HepG2 (cell line): Measurements from ENCODE around the gene IFITM10. TPM values are rescaled to one million over a fixed set of nuclear protein-coding genes. Genes with fewer than 3 reads are reported as not detected.

Source experiments
- BRCA1 ChIP-seq: sonication (generic); formaldehyde crosslinking; IDR thresholded peaks from 2 replicates; pipeline ENCODE4 v1.4.0; 2020; ENCODE audit warnings: missing genetic modification reagents
- CEBPG ChIP-seq: IDR thresholded peaks from 2 replicates; pipeline ENCODE4 v1.6.1; 2016
- KAT2B ChIP-seq: fragments of 150-350 bp; IDR thresholded peaks from 2 replicates; pipeline ENCODE4 v1.6.1; 2014; ENCODE audit warnings: low read depth, low read length, borderline replicate concordance
- KDM4B ChIP-seq: sonication (generic); formaldehyde crosslinking; IDR thresholded peaks from 2 replicates; pipeline ENCODE4 v1.4.0; 2020; ENCODE audit warnings: missing genetic modification reagents
- MBNL3 ChIP-seq: fragments of 250-450 bp; sonication (Bioruptor Pico); conservative IDR thresholded peaks from 2 replicates; pipeline ENCODE4 v1.8.0; 2022; ENCODE audit warnings: mild to moderate bottlenecking, inconsistent platforms
- MIER3 ChIP-seq: IDR thresholded peaks from 2 replicates; pipeline ENCODE4 v1.6.1; 2016; ENCODE audit warnings: missing compliant biosample characterization, borderline replicate concordance
- POLR2G ChIP-seq: fragments of 200-400 bp; formaldehyde crosslinking; IDR thresholded peaks from 2 replicates; pipeline ENCODE4 v1.6.1; 2018; ENCODE audit warnings: mild to moderate bottlenecking, low read depth, low read length, moderate library complexity
- PTBP1 ChIP-seq: fragments of 200-400 bp; formaldehyde crosslinking; IDR thresholded peaks from 2 replicates; pipeline ENCODE4 v1.6.1; 2018; ENCODE audit warnings: low read length, low read depth; ENCODE audit not compliant: poor library complexity, severe bottlenecking
- RBM22 ChIP-seq: fragments of 200-400 bp; formaldehyde crosslinking; optimal IDR thresholded peaks from 2 replicates; pipeline ENCODE3; 2017; ENCODE audit warnings: mild to moderate bottlenecking, low read length, moderate library complexity
- RFXAP ChIP-seq: sonication (generic); formaldehyde crosslinking; IDR thresholded peaks from 2 replicates; pipeline ENCODE4 v1.4.0; 2020; ENCODE audit warnings: missing genetic modification reagents, borderline replicate concordance
- SYNCRIP ChIP-seq: fragments of 200-400 bp; formaldehyde crosslinking; IDR thresholded peaks from 2 replicates; pipeline ENCODE4 v1.6.1; 2018; ENCODE audit warnings: mild to moderate bottlenecking, low read depth, low read length; ENCODE audit not compliant: insufficient read depth
- ZBTB7A ChIP-seq: sonication (generic); formaldehyde crosslinking; IDR thresholded peaks from 2 replicates; pipeline ENCODE4 v1.8.0; 2022; ENCODE audit warnings: mild to moderate bottlenecking, missing genetic modification reagents
- ZFP36L1 ChIP-seq: sonication (generic); formaldehyde crosslinking; IDR thresholded peaks from 2 replicates; pipeline ENCODE4 v1.8.0; 2022; ENCODE audit warnings: mild to moderate bottlenecking, missing genetic modification reagents, moderate library complexity
- ZMYM4 ChIP-seq: sonication (generic); formaldehyde crosslinking; IDR thresholded peaks from 2 replicates; pipeline ENCODE4 v1.8.1; 2023; ENCODE audit warnings: mild to moderate bottlenecking, missing genetic modification reagents
- ZNF24 ChIP-seq: fragments of 450-650 bp; IDR thresholded peaks from 2 replicates; pipeline ENCODE4 v1.6.1; 2017; ENCODE audit warnings: antibody characterized with exemption, mild to moderate bottlenecking
- ZNF501 ChIP-seq: sonication (generic); formaldehyde crosslinking; IDR thresholded peaks from 2 replicates; pipeline ENCODE4 v1.5.1; 2020; ENCODE audit warnings: mild to moderate bottlenecking, moderate library complexity, missing genetic modification reagents
- ZNF713 ChIP-seq: sonication (generic); formaldehyde crosslinking; IDR thresholded peaks from 2 replicates; pipeline ENCODE4 v1.4.0; 2020; ENCODE audit warnings: mild to moderate bottlenecking, missing genetic modification reagents
- ZNF746 ChIP-seq: sonication (generic); formaldehyde crosslinking; IDR thresholded peaks from 2 replicates; pipeline ENCODE4 v1.8.0; 2022; ENCODE audit warnings: mild to moderate bottlenecking, missing genetic modification reagents
- ZNF790 ChIP-seq: sonication (generic); formaldehyde crosslinking; IDR thresholded peaks from 2 replicates; pipeline ENCODE4 v1.8.0; 2022; ENCODE audit warnings: missing genetic modification reagents, mild to moderate bottlenecking, borderline replicate concordance
- ZNF879 ChIP-seq: sonication (generic); formaldehyde crosslinking; IDR thresholded peaks from 2 replicates; pipeline ENCODE4 v1.8.1; 2023; ENCODE audit warnings: missing genetic modification reagents
- ZSCAN29 ChIP-seq: sonication (generic); formaldehyde crosslinking; conservative IDR thresholded peaks from 2 replicates; pipeline ENCODE4 v1.4.0; 2020; ENCODE audit warnings: mild to moderate bottlenecking, missing genetic modification reagents
- polyA plus RNA-seq, 8 experiments: library from polyadenylated mRNA; depleted of rRNA in 3 of 8; stranded (reverse) in 7 of 8; unstranded in 1 of 8; fragments of >200 nt; fragmentation: Illumina TruSeq in 4 of 8; extraction: Trizol in 4 of 8; gene quantifications; 2 replicates each; pipeline versions ENCODE4 v1.2.1 to v1.2.3, GENCODE V29; 2011 to 2016; ENCODE audit warnings: low read depth in 4 of 8, missing spikeins in 1 of 8, mixed read lengths in 1 of 8; ENCODE audit not compliant: insufficient read depth in 1 of 8
- total RNA-seq, 5 experiments: library from RNA; depleted of rRNA; stranded (reverse); fragments of >200 nt; fragmentation: Illumina TruSeq; extraction: Trizol; gene quantifications; 2 replicates each; pipeline ENCODE4 v1.2.3, GENCODE V29; 2016; ENCODE audit warnings: low read depth in 1 of 5
- TF ChIP-seq, protein P1 (sequence below): sonication (generic); formaldehyde crosslinking; IDR thresholded peaks from 2 replicates; pipeline ENCODE4 v1.4.0; 2020; ENCODE audit warnings: missing genetic modification reagents
- TF ChIP-seq, protein P2 (sequence below): sonication (generic); formaldehyde crosslinking; IDR thresholded peaks from 2 replicates; pipeline ENCODE4 v1.4.0; 2020; ENCODE audit warnings: mild to moderate bottlenecking, missing genetic modification reagents
- TF ChIP-seq, protein P3 (sequence below): sonication (generic); formaldehyde crosslinking; IDR thresholded peaks from 2 replicates; pipeline ENCODE4 v1.4.0; 2020; ENCODE audit warnings: missing genetic modification reagents, low read depth, mild to moderate bottlenecking, borderline replicate concordance

IFITM10 gene
- total and polyA plus RNA-seq, 2 of the 13 experiments (the other 11 are each of a cell fraction or from before 2014, with no cell fraction given) = 0.09 to 0.13 TPM

DNA sequence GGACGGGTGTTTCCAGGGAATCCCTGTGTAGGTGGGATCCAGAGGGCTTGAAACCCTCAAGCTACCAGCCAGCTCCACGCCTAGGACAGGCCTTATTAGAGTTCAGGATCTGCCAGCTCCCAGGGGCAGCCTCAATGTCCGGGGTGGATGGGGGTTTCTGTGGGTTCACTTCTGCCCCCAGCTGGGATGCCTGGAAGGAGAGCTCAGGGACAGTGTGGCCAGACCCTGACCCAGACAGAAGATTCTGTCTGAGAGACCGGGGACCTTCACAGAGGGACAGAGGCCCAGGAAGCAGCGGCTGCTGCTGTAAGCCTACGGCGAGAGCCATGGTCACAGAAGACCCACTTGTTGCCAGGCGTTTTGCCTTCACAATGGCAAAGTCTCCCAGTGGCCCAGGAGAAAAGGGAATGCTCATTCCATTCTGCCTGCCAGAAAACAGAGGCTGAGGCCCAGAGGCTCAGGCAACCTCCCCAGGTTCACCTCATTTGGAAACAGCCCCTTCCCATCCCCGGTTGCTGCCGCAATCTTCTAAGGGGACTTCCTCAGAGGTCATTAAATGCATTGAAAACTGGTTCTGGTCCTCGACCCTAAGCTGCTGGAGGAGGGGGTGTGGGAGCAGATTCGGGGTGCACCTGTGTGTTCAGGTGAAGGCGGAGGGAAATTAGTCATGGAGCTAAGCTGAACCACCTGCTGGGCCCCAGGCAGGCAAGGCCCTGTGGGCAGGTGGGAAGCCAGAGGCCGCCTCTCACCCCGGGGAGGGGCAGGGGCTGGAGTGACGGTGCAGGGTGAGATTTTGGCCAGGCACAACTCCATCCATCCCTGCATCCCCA lies 58.3 kb downstream of the IFITM10 start (continued):
- TF ChIP-seq ZSCAN29 (CRISPR knock-in tag) (no peak), KDM4B (CRISPR knock-in tag) (no peak), BRCA1 (CRISPR knock-in tag) (no peak), PTBP1 (no peak), RBM22 (no peak), RFXAP (CRISPR knock-in tag) (no peak), ZNF501 (CRISPR knock-in tag) (no peak), ZNF24 (no peak), ZBTB7A (CRISPR knock-in tag) (no peak; the same call in 1 of the 2 replicates), MIER3 (CRISPR knock-in tag) (no peak), ZNF746 (no peak), CEBPG (CRISPR knock-in tag) (no peak), ZNF879 (no peak), ZNF713 (CRISPR knock-in tag) (no peak), ZNF790 (CRISPR knock-in tag) (peak; percentile 60; the same call in 1 of the 2 replicates), ZFP36L1 (CRISPR knock-in tag) (no peak), MBNL3 (CRISPR knock-in tag) (no peak), ZMYM4 (no peak), SYNCRIP (no peak), POLR2G (no peak), KAT2B (no peak)
- TF ChIP-seq, protein P1, sequence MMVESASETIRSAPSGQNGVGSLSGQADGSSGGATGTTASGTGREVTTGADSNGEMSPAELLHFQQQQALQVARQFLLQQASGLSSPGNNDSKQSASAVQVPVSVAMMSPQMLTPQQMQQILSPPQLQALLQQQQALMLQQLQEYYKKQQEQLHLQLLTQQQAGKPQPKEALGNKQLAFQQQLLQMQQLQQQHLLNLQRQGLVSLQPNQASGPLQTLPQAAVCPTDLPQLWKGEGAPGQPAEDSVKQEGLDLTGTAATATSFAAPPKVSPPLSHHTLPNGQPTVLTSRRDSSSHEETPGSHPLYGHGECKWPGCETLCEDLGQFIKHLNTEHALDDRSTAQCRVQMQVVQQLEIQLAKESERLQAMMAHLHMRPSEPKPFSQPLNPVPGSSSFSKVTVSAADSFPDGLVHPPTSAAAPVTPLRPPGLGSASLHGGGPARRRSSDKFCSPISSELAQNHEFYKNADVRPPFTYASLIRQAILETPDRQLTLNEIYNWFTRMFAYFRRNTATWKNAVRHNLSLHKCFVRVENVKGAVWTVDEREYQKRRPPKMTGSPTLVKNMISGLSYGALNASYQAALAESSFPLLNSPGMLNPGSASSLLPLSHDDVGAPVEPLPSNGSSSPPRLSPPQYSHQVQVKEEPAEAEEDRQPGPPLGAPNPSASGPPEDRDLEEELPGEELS (CRISPR knock-in tag) = no peak
- TF ChIP-seq, protein P2, sequence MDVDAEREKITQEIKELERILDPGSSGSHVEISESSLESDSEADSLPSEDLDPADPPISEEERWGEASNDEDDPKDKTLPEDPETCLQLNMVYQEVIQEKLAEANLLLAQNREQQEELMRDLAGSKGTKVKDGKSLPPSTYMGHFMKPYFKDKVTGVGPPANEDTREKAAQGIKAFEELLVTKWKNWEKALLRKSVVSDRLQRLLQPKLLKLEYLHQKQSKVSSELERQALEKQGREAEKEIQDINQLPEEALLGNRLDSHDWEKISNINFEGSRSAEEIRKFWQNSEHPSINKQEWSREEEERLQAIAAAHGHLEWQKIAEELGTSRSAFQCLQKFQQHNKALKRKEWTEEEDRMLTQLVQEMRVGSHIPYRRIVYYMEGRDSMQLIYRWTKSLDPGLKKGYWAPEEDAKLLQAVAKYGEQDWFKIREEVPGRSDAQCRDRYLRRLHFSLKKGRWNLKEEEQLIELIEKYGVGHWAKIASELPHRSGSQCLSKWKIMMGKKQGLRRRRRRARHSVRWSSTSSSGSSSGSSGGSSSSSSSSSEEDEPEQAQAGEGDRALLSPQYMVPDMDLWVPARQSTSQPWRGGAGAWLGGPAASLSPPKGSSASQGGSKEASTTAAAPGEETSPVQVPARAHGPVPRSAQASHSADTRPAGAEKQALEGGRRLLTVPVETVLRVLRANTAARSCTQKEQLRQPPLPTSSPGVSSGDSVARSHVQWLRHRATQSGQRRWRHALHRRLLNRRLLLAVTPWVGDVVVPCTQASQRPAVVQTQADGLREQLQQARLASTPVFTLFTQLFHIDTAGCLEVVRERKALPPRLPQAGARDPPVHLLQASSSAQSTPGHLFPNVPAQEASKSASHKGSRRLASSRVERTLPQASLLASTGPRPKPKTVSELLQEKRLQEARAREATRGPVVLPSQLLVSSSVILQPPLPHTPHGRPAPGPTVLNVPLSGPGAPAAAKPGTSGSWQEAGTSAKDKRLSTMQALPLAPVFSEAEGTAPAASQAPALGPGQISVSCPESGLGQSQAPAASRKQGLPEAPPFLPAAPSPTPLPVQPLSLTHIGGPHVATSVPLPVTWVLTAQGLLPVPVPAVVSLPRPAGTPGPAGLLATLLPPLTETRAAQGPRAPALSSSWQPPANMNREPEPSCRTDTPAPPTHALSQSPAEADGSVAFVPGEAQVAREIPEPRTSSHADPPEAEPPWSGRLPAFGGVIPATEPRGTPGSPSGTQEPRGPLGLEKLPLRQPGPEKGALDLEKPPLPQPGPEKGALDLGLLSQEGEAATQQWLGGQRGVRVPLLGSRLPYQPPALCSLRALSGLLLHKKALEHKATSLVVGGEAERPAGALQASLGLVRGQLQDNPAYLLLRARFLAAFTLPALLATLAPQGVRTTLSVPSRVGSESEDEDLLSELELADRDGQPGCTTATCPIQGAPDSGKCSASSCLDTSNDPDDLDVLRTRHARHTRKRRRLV = no peak
- TF ChIP-seq, protein P3, sequence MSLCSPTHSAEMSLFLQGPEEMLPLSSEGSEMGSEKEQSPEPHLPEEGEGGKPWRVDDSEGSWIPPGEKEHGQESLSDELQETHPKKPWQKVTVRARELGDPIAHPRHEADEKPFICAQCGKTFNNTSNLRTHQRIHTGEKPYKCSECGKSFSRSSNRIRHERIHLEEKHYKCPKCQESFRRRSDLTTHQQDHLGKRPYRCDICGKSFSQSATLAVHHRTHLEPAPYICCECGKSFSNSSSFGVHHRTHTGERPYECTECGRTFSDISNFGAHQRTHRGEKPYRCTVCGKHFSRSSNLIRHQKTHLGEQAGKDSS = no peak
